Measurements from ENCODE around the gene CALN1.

The CALN1 gene

DNA sequence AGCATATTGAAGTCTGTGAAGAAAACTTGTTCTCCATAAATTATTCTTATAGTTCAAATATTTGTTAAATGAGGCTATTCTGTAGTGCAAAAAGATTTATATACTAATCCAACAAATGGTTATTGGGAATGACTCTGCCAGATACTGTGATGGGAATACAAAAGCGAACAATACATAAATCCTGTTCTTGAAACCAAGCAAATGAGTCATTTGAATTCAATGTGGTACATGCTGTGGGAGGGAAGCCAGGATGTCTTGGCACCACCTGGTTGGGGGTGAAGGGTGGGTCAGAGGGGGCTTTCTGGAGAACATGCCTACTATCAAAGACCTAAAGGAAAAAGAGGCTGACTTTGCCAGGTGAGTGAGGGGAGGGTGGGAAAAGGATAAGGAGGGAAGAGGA is 594.2 kb downstream of the CALN1 start:
- H3K9ac ChIP-seq (ENCODE audit: low read length) = no peak overlapping the region
- H3K27ac ChIP-seq (ENCODE audit: low read length) = no peak overlapping the region
- no peak overlapping the region for H2AFZ ChIP-seq (ENCODE audit: low read length)
- no peak overlapping the region for H3K4me2 ChIP-seq (ENCODE audit: low read depth, low read length)
- no peaks in the 10 kb centered on the region for H3K36me3 ChIP-seq (replicated peaks; ENCODE audit: insufficient read depth, low read length)
- no peak for DNase-seq
- no peak overlapping the region for H3K4me3 ChIP-seq (ENCODE audit: low read length)
- H3K79me2 ChIP-seq (ENCODE audit: low read length) = no peaks in the 10 kb centered on the region
- H3F3A ChIP-seq (ENCODE audit: insufficient read depth, low read length) = no peaks in the 10 kb centered on the region
- H3K9me3 ChIP-seq (replicated peaks; ENCODE audit: insufficient read depth, low read length) = no peaks in the 10 kb centered on the region
- no peaks in the 10 kb centered on the region for H4K20me1 ChIP-seq (ENCODE audit: insufficient read depth, low read length)
- H3K4me1 ChIP-seq (ENCODE audit: low read length) = no peaks in the 10 kb centered on the region
- no peaks in the 10 kb centered on the region for H3K27me3 ChIP-seq (replicated peaks; ENCODE audit: insufficient read depth, low read length)
- no peaks in the 10 kb centered on the region for H3K9me2 ChIP-seq (replicated peaks; ENCODE audit: insufficient read depth, low read length)
- TF ChIP-seq EZH2 (optimal IDR thresholded peaks at IDR 0.05; ENCODE audit: low read depth, low read length) = no peak
- no peak for TF ChIP-seq CTCF (IDR thresholded peaks at IDR 0.05; ENCODE audit: low read length)
- no peak for TF ChIP-seq EZH2phosphoT487 (IDR thresholded peaks at IDR 0.05; ENCODE audit: low read length)

DNA sequence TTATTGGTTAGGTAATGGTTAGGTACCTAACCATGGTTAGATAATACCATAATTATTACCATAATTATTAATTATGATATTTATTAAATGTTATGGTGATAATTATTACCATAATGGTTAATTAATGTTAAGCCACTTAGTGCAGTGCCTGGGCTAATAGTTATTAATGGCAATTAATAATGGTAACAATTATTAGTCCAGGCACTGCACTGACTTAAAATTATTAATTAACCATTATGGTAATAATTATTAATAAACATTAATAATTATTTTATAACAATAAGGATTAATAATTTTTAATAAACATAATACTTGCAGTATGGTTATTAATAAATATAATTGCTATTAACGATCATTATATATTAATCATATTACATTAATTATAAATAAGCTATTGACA is 604.0 kb downstream of the CALN1 start:
- Histone ChIP-seq H3K4me3 (ENCODE audit: low read length) (no peak overlapping the region), H3K4me1 (ENCODE audit: low read length) (no peaks in the 10 kb centered on the region), H3K9me3 (replicated peaks; ENCODE audit: insufficient read depth, low read length) (no peaks in the 10 kb centered on the region), H3K79me2 (ENCODE audit: low read length) (no peaks in the 10 kb centered on the region), H3F3A (ENCODE audit: insufficient read depth, low read length) (no peaks in the 10 kb centered on the region), H3K4me2 (ENCODE audit: low read depth, low read length) (no peak overlapping the region), H2AFZ (ENCODE audit: low read length) (no peak overlapping the region), H3K27ac (ENCODE audit: low read length) (no peak overlapping the region), H3K27me3 (replicated peaks; ENCODE audit: insufficient read depth, low read length) (no peaks in the 10 kb centered on the region), H3K9me2 (replicated peaks; ENCODE audit: insufficient read depth, low read length) (no peaks in the 10 kb centered on the region), H4K20me1 (ENCODE audit: insufficient read depth, low read length) (no peaks in the 10 kb centered on the region), H3K36me3 (replicated peaks; ENCODE audit: insufficient read depth, low read length) (no peaks in the 10 kb centered on the region), H3K9ac (ENCODE audit: low read length) (no peak overlapping the region)
- no peak for DNase-seq
- no peak for TF ChIP-seq EZH2 (optimal IDR thresholded peaks at IDR 0.05; ENCODE audit: low read depth, low read length)
- no peak for TF ChIP-seq EZH2phosphoT487 (IDR thresholded peaks at IDR 0.05; ENCODE audit: low read length)
- TF ChIP-seq CTCF (IDR thresholded peaks at IDR 0.05; ENCODE audit: low read length) = no peak

DNA sequence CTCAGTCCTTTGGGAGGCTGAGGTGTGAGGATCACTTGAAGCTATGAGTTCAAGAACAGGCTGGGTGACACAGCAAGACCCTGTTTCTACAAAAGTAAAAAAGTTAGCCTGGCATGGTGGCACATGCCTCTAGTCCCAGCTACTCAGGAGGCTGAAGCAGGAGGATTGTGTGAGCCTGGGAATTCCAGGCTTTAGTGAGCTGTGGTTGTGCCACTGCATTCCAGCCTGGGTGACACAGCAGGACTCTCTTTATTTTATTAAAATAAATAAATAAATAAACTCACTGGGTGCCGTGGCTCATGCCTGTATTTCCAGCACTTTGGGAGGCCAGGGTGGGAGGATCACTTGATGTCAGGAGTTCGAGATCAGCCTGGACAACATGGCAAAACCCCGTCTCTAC is 607.9 kb downstream of the CALN1 start:
- Histone ChIP-seq H3K4me2 (ENCODE audit: low read depth, low read length) (no peak overlapping the region), H3K27ac (ENCODE audit: low read length) (no peak overlapping the region)

More for the DNA sequence above, 607.9 kb downstream of the CALN1 start:
- H3K79me2 ChIP-seq (ENCODE audit: low read length) = no peaks in the 10 kb centered on the region
- no peaks in the 10 kb centered on the region for H3K27me3 ChIP-seq (replicated peaks; ENCODE audit: insufficient read depth, low read length)
- no peaks in the 10 kb centered on the region for H3K9me3 ChIP-seq (replicated peaks; ENCODE audit: insufficient read depth, low read length)
- no peak for DNase-seq
- H3K9me2 ChIP-seq (replicated peaks; ENCODE audit: insufficient read depth, low read length) = no peaks in the 10 kb centered on the region
- H4K20me1 ChIP-seq (ENCODE audit: insufficient read depth, low read length) = no peaks in the 10 kb centered on the region
- no peaks in the 10 kb centered on the region for H3K4me1 ChIP-seq (ENCODE audit: low read length)
- TF ChIP-seq CTCF (IDR thresholded peaks at IDR 0.05; ENCODE audit: low read length) = no peak
- no peak for TF ChIP-seq EZH2 (optimal IDR thresholded peaks at IDR 0.05; ENCODE audit: low read depth, low read length)
- no peak for TF ChIP-seq EZH2phosphoT487 (IDR thresholded peaks at IDR 0.05; ENCODE audit: low read length)
- no peak overlapping the region for H2AFZ ChIP-seq (ENCODE audit: low read length)
- H3K9ac ChIP-seq (ENCODE audit: low read length) = no peak overlapping the region
- no peaks in the 10 kb centered on the region for H3F3A ChIP-seq (ENCODE audit: insufficient read depth, low read length)
- no peaks in the 10 kb centered on the region for H3K36me3 ChIP-seq (replicated peaks; ENCODE audit: insufficient read depth, low read length)
- H3K4me3 ChIP-seq (ENCODE audit: low read length) = no peak overlapping the region
